ENCODE data around the gene CHRM3. TPM values are rescaled to one million over a fixed set of nuclear protein-coding genes. Genes with fewer than 3 reads are reported as not detected.

CHRM3 gene
- polyA plus RNA-seq, 1 donor (not counting 4 experiments of a cell fraction or from before 2014, with no cell fraction given): not detected

DNA sequence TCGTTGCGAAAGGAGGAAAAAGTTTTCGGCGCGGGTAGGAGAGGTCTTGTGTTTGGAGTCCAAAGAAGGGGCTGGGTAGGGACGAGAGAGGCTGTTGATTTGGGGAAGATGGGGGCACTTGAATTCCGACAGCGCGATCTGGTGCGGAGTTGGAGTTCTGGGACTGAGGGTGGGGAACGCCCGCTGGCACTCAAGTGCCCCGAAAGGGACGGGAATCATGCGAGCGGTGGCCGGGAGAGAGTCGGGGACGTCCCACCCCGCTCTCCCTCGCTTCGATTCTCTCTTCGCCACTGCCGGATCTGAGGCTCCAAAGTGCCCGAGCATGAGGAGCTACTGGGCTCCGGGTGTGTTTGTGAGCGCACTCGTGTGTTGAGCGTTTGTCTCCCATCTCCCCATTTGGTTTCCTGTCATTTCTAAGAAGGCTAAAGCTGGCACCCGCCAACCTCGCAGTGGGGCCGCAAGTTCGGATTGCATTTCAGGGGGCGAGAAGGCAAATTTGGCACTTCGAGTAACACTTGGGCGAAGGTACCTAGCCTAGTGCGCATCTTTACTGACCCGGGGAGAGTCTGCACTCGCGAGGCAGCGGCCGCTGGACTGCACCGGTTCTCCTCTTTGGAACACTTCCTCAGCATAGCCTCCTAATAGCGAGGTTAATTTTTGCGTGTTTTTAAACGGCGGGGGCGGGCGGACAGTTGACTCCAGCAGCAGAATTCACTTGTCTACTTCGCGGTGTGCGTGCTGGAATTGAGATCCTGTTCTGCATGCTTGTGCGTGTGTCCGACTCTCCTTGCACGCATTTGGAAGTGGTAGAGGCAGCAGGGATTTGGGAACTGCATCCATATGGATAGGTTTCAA lies 1.2 kb downstream of the CHRM3 start:
- Histone ChIP-seq H3K9ac (ENCODE audit: control insufficient read depth, extremely low read depth, insufficient read depth, low read length) (no peak overlapping the region), H3K4me2 (ENCODE audit: control insufficient read depth, extremely low read depth, insufficient read depth, low read depth, low read length) (no peak overlapping the region), H3K9me1 (ENCODE audit: control insufficient read depth, extremely low read depth, insufficient read depth, low read length) (no peaks in the 10 kb centered on the region), H3K27me3 (ENCODE audit: control insufficient read depth, extremely low read depth, insufficient read depth, low read length) (peaks cover 27% of the 10 kb centered on the region), H4K20me1 (ENCODE audit: control insufficient read depth, extremely low read depth, insufficient read depth, low read length) (no peaks in the 10 kb centered on the region), H2AFZ (ENCODE audit: control insufficient read depth, low read length) (no peak overlapping the region), H3K9me3 (ENCODE audit: control insufficient read depth, low read depth, low read length) (no peaks in the 10 kb centered on the region), H3K4me3 (ENCODE audit: control insufficient read depth in 2 of 3, extremely low read depth in 1 of 3, insufficient read depth in 2 of 3, low read depth in 1 of 3, low read length in 3 of 3) (no peak overlapping the region), H3K4me1 (ENCODE audit: control insufficient read depth, extremely low read depth, insufficient read depth, low read length) (no peaks in the 10 kb centered on the region), H3K36me3 (ENCODE audit: control insufficient read depth in 2 of 2, extremely low read depth in 1 of 2, insufficient read depth in 2 of 2, low read length in 2 of 2) (no peaks in the 10 kb centered on the region), H3K27ac (ENCODE audit: control insufficient read depth, insufficient read depth, low read length) (no peak overlapping the region), H3K79me2 (ENCODE audit: control insufficient read depth, insufficient read depth, low read length) (no peaks in the 10 kb centered on the region)
- no peak for DNase-seq (ENCODE audit: low read depth, low spot score)
- dilution Hi-C loops (cut with MboI; ENCODE audit: extremely low pct_ligation_motif_present, low sequenced_read_pairs): no loop called here
- TF ChIP-seq, protein P1, sequence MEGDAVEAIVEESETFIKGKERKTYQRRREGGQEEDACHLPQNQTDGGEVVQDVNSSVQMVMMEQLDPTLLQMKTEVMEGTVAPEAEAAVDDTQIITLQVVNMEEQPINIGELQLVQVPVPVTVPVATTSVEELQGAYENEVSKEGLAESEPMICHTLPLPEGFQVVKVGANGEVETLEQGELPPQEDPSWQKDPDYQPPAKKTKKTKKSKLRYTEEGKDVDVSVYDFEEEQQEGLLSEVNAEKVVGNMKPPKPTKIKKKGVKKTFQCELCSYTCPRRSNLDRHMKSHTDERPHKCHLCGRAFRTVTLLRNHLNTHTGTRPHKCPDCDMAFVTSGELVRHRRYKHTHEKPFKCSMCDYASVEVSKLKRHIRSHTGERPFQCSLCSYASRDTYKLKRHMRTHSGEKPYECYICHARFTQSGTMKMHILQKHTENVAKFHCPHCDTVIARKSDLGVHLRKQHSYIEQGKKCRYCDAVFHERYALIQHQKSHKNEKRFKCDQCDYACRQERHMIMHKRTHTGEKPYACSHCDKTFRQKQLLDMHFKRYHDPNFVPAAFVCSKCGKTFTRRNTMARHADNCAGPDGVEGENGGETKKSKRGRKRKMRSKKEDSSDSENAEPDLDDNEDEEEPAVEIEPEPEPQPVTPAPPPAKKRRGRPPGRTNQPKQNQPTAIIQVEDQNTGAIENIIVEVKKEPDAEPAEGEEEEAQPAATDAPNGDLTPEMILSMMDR (optimal IDR thresholded peaks at IDR 0.05 in 1 of 3, IDR thresholded peaks at IDR 0.05 in 1 of 3, conservative IDR thresholded peaks at IDR 0.05 in 1 of 3; ENCODE audit: extremely low read depth in 1 of 3, insufficient read depth in 2 of 3, low read length in 3 of 3): no peak
- TF ChIP-seq EZH2 (IDR thresholded peaks at IDR 0.05; ENCODE audit: low read length): peak; percentile 77
- no peak for FAIRE-seq

DNA sequence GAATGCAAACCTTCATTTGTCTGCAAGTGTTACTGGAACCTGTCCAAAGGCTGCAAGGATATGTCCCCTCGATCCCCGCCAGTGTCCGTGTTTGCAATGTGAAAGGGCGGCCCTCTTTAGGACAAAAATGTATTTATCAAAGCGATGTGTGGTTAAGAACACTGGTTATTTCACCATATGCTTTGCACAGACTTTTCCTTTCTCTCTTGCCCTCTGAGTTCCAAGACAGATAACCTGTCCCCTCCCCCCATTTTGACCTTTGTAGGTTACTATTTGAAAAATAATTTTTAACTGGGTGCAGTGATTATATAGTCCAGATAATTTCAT lies 1.8 kb downstream of the CHRM3 start:
- FAIRE-seq: no peak
- Histone ChIP-seq H3K4me2 (ENCODE audit: control insufficient read depth, extremely low read depth, insufficient read depth, low read depth, low read length) (no peak overlapping the region), H3K27me3 (ENCODE audit: control insufficient read depth, extremely low read depth, insufficient read depth, low read length) (peaks cover 27% of the 10 kb centered on the region), H3K9me3 (ENCODE audit: control insufficient read depth, low read depth, low read length) (no peaks in the 10 kb centered on the region), H4K20me1 (ENCODE audit: control insufficient read depth, extremely low read depth, insufficient read depth, low read length) (no peaks in the 10 kb centered on the region), H3K9ac (ENCODE audit: control insufficient read depth, extremely low read depth, insufficient read depth, low read length) (no peak overlapping the region), H3K4me3 (ENCODE audit: control insufficient read depth in 2 of 3, extremely low read depth in 1 of 3, insufficient read depth in 2 of 3, low read depth in 1 of 3, low read length in 3 of 3) (no peak overlapping the region), H3K27ac (ENCODE audit: control insufficient read depth, insufficient read depth, low read length) (no peak overlapping the region), H3K36me3 (ENCODE audit: control insufficient read depth in 2 of 2, extremely low read depth in 1 of 2, insufficient read depth in 2 of 2, low read length in 2 of 2) (no peaks in the 10 kb centered on the region), H3K9me1 (ENCODE audit: control insufficient read depth, extremely low read depth, insufficient read depth, low read length) (no peaks in the 10 kb centered on the region), H2AFZ (ENCODE audit: control insufficient read depth, low read length) (no peak overlapping the region), H3K4me1 (ENCODE audit: control insufficient read depth, extremely low read depth, insufficient read depth, low read length) (no peaks in the 10 kb centered on the region), H3K79me2 (ENCODE audit: control insufficient read depth, insufficient read depth, low read length) (no peaks in the 10 kb centered on the region)
- DNase-seq (ENCODE audit: low read depth, low spot score): no peak
- TF ChIP-seq EZH2 (IDR thresholded peaks at IDR 0.05; ENCODE audit: low read length): no peak
- TF ChIP-seq, protein P1 (optimal IDR thresholded peaks at IDR 0.05 in 1 of 3, IDR thresholded peaks at IDR 0.05 in 1 of 3, conservative IDR thresholded peaks at IDR 0.05 in 1 of 3; ENCODE audit: extremely low read depth in 1 of 3, insufficient read depth in 2 of 3, low read length in 3 of 3): no peak
- dilution Hi-C loops (cut with MboI; ENCODE audit: extremely low pct_ligation_motif_present, low sequenced_read_pairs): no loop called here
